GM21786 (cell line): ENCODE measurements around the gene VCP.
"Not testable (repeated sequence)": the region's sequence is repeated elsewhere in the genome, so short reads cannot be mapped to it uniquely, and the experiment has no call there.

Experiments
- ATAC-seq: cut with Tn5 transposase; IDR thresholded peaks from one replicate; pipeline ENCODE4 v1.9.1; 2021; ENCODE audit not compliant: unreplicated experiment

Gene VCP

GRCh38 chr9:35026671-35027070 is 45.8 kb downstream of the VCP start:
- ATAC-seq = no peak

GRCh38 chr9:35023443-35023842 is 49.0 kb downstream of the VCP start:
- ATAC-seq = not testable (repeated sequence)

GRCh38 chr9:35014517-35014916 is 57.9 kb downstream of the VCP start:
- ATAC-seq = no peak

GRCh38 chr9:35010351-35010958 is 62.0 kb downstream of the VCP start:
- ATAC-seq = no peak
